DMS153 treated with DMSO at 0.1 percent for 48 hours (cell line): ENCODE measurements around the gene GTF3C1.
"Not testable (repeated sequence)": the region's sequence is repeated elsewhere in the genome, so short reads cannot be mapped to it uniquely, and the experiment has no call there.

Experiments used
- DNase-seq: peaks from one replicate; lab custom pipeline; 2025; ENCODE audit not compliant: unreplicated experiment; lab: John Stamatoyannopoulos, UW

Gene GTF3C1, protein sequence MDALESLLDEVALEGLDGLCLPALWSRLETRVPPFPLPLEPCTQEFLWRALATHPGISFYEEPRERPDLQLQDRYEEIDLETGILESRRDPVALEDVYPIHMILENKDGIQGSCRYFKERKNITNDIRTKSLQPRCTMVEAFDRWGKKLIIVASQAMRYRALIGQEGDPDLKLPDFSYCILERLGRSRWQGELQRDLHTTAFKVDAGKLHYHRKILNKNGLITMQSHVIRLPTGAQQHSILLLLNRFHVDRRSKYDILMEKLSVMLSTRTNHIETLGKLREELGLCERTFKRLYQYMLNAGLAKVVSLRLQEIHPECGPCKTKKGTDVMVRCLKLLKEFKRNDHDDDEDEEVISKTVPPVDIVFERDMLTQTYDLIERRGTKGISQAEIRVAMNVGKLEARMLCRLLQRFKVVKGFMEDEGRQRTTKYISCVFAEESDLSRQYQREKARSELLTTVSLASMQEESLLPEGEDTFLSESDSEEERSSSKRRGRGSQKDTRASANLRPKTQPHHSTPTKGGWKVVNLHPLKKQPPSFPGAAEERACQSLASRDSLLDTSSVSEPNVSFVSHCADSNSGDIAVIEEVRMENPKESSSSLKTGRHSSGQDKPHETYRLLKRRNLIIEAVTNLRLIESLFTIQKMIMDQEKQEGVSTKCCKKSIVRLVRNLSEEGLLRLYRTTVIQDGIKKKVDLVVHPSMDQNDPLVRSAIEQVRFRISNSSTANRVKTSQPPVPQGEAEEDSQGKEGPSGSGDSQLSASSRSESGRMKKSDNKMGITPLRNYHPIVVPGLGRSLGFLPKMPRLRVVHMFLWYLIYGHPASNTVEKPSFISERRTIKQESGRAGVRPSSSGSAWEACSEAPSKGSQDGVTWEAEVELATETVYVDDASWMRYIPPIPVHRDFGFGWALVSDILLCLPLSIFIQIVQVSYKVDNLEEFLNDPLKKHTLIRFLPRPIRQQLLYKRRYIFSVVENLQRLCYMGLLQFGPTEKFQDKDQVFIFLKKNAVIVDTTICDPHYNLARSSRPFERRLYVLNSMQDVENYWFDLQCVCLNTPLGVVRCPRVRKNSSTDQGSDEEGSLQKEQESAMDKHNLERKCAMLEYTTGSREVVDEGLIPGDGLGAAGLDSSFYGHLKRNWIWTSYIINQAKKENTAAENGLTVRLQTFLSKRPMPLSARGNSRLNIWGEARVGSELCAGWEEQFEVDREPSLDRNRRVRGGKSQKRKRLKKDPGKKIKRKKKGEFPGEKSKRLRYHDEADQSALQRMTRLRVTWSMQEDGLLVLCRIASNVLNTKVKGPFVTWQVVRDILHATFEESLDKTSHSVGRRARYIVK (N-terminal part only)

DNA sequence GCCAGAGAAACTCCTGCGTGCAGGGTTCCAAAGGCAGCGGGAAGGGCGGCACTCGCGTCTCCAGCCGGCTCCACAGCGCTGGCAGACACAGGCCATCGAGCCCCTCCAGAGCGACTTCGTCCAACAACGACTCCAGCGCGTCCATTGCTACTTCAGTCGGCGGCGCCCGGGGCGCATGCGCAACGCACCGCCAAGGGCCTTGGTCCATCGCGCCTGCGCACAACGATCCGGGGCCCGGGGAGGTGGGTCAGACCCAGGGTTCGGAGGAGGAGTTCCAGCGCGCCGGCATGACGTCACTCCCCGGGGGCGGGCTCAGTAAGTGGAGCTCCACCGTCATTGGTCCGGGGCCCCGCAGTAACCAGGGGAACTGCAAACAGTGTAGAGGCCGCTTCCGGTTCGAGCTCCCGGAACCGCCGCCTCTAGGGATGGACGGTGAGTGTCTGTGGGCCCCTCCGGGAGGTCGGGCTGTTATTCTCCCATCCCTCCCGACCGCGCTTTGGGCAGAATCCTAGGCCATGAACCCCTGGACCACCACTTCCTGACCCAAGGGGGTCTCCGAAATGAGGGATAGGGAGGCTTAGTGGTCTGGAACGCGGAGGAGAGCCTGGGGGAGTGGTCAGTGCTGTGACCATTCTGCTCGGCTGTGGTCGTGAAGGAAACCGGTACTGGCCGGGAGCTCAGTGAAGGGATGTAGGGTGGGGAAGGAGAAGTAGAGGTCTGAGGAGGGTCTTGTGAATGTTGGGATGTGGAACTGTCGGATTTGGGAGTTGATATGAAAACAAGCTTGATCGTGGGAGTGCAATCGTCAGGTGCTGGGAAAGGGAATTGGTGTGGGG is at the start of gene GTF3C1, which contains the start of gene KATNIP:
GTF3C1 (minus strand) TSS at position 168 of the 836 bp plus-strand sequence; CDS start at position 145, 23 bp downstream.
KATNIP (plus strand) TSS at position 399 of the 836 bp plus-strand sequence; CDS start at position 426, 27 bp downstream.
- peak; percentile 96 for DNase-seq

DNA sequence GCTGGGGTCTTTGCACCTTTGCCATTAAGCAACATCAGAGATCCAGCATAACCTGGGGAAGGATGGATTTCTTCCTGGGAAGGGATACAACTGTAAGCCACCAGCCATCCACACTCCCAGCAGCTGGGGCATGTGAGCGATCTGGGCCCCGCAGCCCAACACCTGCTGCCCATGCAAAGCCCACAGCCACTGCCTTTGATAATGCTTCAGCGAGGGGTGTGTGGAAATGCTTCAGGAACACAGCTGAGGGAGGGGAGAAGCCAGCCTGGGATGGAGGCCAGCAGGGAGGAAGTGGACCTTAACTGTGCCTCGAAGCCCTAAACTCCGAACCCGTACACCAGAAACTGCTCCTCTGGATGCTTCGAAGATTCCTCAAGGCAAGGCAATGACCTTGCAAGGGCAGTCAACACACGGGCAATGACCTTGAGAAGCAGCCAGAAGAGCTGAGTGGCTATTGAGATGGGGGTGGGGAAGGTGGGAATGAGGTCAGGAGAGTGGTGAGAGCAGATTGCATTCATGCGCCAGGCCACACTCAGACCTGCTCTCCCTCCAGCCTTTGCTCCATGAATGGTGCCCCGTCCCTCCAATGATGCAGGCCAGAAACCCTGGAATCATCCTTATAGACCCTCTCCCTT is 49.3 kb upstream of the GTF3C1 start:
- no peak for DNase-seq

DNA sequence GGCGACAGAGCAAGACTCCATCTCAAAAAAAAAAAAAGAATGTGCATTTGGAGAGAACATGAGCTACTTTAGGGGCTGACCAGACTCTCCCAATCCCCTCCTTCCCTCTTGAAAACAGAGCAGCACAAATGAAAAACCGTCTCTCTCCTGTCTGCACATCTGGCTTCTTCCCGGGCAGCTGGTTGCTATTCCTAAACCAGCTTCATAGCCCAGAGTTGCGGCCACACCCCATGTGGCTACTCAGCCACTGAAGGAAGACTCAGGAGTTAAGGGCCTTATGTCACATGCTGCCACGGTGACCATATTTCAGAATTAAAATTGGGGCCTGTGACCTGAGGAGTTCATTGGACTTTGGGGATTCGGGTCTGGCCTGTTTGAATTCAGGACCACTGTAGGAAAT is 48.5 kb upstream of the GTF3C1 start:
- DNase-seq = no peak

DNA sequence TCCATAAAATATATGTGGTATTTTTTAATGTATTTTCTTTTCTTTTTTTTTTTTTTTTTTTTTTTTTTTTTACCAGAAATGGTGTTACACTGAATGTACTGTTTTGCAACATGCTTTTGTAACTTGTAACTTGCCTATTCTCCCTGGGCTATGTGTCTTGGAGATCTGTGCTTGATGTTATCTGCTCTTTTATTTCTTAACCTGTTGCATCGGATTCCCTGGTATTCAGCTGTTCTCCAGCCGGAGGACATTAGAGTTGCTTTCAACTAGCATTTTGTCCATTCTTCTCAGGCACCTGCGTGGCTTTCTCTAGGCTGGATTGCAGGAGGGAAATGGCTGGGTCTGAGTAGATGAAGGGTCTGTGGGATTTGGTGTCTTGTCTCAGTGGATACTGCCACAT is 47.6 kb upstream of the GTF3C1 start:
- DNase-seq = no peak

DNA sequence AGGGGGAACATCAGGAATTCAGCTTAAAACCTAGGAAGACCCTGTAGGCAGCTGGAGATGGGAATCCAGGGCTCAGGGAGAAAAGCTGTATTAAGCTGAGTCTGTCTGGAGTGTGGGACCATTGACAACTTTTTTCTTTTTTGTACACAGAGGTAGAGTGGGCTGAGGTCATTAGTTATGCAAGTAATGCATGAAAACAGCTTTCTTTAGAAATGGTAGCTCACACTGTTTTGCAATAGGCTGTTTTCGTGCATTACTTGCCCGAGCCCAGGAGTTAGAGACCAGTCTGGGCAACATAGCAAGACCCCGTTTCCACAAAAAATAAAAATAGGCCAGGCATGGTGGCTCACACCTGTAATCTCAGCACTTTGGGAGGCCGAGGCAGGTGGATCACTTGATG is 46.7 kb upstream of the GTF3C1 start:
- no peak for DNase-seq

DNA sequence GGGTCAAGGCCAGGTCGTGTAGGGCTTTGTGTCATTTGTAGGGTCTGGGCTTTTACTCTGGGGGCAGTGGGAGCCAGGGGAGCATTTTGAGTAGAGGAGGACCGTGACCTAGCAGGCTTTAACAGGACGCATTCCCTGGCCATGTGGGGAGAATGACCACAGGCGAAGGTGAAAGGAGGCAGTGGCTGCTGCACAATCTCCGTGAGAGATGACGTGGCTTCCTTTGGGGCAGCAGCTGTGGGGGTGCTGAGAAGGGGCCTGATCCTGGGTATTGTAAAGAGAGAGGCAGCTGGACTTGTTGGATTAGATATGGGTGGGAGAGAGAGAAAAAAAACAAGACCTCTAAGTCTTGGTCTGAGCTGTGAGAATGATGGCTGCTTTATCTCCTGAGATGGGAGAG is 46.3 kb upstream of the GTF3C1 start:
- DNase-seq = no peak

DNA sequence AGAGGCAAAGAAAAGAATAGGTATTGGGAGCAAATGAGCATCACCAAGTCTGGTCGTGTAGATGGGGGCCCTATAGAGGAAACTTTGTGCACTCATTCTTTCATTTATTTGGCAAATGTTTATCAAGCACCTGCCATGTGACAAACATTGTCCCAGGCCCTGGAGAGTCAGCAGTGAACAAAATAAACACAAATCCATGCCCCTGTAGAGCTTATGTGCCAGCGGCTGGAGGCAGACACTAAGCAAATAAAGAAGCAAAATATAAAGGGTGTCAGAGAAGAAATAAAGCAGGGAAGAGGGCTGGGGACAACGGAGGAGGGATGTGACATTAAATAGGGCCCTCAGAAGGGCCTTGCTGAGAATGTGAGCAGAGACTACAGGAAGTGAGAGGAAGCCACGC is 45.8 kb upstream of the GTF3C1 start:
- DNase-seq = peak; percentile 11

DNA sequence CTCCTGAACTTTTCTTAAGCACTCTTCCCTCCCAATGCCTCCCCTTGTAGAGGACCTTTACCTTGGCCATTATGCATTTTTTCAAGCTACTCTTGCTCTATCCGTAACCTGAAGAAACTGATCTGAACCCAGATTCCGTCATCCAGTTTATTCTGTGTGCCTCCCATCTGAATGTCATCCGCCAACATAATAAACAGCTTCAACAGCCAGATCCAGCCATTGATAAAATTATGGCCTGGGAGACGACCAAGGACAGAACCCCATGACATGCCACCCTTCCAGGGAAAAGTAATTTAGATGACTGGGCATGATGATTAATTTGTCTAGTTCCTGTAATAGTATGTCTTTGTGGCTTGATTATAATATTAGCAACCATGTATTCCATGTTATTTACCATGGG is 42.1 kb upstream of the GTF3C1 start:
- DNase-seq = no peak

DNA sequence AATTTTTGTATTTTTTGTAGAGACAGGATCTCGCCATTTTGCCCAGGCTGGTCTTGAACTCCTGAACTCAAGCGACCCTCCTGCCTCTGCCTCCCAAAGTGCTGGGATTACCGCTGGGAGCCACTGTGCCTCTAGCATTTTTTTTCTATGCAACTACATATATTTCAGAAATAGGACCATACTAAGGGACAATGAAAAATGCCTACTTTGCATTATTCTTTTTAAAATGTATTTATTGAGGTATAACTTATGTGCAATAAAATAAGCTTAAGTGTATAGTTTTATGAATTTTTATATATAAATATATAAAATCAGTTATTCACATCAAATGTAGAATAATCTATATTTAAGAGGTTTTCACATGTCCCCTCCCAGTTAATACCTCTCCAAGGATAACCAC is 38.3 kb upstream of the GTF3C1 start:
- no peak for DNase-seq

DNA sequence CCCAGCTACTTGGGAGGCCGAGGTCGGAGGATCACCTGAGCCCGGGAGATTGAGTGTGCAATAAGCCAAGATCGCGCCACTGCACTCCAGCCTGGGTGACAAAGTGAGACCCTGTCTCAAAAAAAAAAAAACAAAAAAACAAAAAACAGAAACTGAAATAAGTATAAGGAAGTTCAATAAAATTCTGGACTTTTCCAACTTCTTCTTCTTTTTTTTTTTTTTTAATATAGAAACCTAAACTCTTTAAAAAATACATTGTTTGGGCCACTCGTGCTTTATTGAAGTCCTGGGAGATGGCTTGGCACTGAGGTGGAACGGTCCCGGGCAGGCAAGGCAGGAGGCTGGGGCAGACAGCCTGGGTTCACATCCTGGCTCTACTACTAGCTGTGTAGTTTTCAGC is 37.0 kb upstream of the GTF3C1 start:
- no peak for DNase-seq

DNA sequence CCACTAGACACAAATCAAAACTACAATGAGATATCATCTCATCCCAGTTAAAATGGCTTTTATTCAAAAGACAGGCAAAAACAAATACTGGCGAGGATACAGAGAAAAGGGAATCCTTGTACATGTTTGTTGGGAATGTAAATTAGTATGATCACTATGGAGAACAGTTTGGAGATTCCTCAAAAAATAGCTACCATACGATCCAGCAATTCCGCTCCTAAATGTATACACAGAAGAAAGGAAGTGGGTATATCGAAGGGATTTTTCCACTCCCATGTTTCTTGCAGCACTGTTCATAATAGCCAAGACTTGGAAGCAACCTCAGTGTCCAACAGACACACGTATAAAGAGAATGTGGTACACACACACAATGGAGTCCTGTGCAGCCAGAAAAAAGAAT is 35.5 kb upstream of the GTF3C1 start:
- no peak for DNase-seq

DNA sequence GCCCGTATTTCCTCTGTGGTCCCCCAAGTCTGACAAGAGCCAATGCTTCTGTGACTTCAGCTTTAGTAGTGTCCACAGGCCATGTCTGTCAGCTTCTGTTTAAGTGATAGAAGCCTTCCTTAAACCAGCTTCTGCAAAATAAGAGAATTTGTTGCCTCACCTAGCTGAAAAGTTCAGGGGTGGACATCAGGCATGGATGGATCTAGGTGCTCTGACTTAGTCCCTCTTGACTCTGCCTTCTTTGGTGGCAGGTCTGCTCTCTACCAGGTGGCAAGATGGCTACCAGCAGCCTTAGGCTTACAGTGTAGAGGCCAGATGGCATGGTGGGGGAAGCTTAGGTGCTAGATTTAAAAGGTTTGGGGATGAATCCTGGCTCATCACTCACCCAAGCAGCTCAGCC is 33.9 kb upstream of the GTF3C1 start:
- DNase-seq = no peak

DNA sequence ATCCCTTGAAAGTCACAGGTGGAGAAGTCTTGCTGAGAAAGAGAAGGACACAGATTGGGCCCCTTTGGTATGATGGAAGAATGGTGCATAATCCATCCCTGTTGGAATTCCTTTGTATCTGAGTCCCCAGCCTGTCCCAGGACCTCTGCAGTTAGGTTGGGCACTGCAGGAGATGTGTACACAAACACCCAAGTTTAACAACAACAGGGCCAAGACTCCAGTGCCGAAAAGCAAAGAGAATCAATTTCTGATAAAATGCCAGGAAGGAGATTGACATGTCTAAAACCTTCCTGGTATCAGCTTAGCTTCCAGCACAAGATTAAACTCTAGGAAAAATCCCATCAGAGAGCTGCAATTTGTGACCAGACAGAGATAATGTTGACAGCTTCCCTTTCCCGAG is 33.2 kb upstream of the GTF3C1 start:
- DNase-seq = no peak

DNA sequence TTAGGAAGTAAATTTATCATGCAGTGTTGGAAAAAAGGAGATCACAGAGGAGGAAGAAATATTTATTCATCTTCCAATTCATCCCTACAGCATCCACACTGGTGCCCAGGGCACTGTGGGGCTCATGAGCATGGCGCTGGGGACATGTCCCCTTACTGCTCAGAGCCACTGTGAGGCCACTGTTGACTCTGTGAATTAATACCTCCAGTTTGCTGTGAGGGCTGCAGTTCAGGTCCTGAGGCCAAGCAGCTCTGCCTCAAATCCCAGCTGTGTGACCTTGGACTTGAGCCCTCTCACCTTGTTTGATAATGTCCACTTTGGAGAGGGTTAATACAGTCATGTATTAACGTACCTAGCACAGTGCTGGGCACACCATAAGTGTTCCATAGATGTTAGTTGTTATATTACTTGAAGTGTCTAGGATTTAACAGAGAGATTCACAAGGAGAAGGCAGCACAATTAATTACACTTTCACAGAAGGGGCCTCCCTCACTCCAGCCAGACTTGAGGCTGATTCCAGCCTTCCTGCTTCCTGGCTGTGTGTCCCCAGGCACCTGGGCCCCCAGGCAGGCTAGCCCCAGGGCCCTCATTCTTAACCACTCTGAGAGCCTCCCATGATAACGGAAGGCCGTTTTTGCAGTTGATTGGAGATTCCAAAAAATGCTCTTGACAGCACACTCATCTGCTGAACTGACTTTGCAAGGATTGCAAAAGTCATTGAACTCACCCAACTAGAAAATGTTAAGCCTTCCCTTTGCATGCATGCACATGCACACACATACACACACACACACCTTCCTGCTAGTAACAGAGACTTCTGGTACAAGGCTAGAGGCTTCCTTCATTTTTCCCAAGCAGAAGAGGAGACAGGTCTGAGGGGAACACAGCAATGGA is 29.6 kb upstream of the GTF3C1 start:
- DNase-seq = no peak

DNA sequence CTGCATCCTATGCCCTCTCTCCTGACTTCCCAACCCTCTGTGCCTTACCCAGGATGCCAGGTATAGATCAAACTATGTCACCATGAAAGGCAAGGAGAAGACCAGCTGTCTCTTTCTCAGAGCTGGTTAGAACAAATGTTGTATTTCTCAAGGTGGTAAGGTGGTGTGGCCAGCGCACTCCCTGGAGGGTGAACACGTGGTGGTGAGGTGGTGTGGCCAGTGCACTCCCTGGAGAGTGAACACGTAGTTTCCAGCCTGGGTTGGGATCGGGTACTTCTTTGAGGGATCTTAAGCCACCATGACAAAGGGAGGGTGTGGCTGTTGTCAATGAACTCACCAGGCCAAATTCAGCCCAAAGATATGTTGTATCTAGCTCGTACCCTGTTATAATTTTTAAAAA is 27.0 kb upstream of the GTF3C1 start:
- DNase-seq = no peak

DNA sequence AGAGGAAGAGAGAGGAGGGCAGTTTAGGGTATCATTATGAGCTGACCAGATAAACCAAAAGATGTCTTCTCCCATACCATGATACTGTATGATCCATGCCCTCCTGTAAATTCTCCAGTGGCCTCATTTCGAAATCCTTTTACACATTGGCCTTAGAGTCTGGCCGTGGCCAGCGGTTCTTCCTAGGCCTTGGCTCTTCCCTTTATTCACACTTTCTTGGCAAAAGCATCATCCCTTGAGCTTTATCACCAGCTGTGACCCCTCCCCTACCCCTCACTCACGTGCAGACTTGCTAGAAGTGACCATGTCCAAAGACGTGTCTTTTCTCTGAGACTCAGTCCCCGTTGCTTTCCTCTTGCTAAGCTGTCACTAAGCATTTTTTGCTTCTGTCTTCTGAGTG is 23.0 kb upstream of the GTF3C1 start:
- DNase-seq = no peak

DNA sequence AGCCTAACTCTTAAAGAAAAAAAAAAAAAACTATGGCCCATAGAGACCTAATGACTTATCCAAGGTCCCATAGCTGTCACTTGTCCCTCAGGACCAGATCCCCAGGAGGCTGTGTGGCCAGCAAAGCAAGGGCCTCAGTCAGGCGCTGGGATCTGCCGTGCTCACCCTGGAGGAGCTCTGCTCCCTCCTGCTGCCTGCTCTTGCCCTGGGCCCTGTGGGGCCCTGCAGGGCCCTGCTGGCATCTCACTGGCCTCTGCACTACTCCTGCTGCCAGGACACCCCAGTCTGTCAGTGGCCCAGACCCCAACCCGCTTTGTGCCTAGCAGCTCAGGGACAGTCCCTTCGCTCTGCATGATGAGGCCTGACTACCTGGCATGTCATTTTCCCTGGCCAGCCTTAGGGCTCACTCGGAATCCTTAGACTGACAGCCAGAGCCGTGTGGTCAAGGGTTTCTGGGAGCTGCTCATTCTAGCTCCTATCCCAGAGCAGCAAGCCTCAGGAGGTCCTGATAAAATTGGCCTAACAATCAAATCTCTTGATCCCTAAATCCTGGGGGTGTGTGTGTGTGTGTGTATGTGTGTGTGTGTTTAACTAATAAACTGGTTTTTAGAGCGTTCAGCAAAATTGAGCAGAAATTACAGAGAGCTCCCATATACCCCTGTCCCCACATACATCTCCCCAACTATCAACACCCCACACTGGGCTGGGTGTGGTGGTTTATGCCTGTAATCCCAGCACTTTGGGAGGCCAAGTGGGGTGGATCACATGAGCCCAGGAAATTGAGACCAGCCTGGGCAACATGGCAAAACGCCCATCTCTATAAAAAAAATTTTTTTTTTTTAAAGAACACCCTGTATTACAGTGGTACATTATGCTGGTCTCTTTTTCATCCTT is 22.0 kb upstream of the GTF3C1 start:
- no peak for DNase-seq

DNA sequence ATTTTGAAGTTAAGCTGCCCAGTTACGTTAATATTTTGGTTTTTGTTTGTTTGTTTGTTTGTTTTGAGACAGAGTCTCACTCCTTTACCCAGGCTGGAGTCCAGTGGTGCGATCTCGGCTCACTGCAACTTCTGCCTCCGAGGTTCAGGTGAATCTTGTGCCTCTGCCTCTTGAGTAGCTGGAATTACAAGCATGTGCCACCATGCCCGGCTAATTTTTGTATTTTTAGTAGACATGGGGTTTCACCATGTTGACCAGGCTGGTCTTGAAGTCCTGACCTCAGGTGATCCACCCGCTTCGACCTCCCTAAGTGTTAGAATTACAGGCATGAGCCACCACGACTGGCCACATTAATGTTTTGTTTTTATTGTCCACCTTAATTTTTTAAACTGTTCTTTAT is 21.3 kb upstream of the GTF3C1 start:
- DNase-seq = not testable (repeated sequence)
